Measurements from ENCODE around the gene ASB13.

Gene ASB13

GRCh38 chr10:5684318-5684970, 18.0 kb upstream of the ASB13 start, which contains the start of gene TASOR2 (continued):
- peak; percentile 86 for TF ChIP-seq ZBTB48 (tag by site-specific recombination; IDR thresholded peaks at IDR 0.05)
- TF ChIP-seq ZNF843 (tag by site-specific recombination; IDR thresholded peaks at IDR 0.05) = peak; percentile 42; the same call in 1 of the 2 replicates
- peak; percentile 59 for TF ChIP-seq ZNF629 (tag by site-specific recombination; IDR thresholded peaks at IDR 0.05)
- no peak for TF ChIP-seq ZNF623 (tag by site-specific recombination; IDR thresholded peaks at IDR 0.05)
- no peak for TF ChIP-seq ZNF791 (tag by site-specific recombination; IDR thresholded peaks at IDR 0.05)
- peak; percentile 46 for TF ChIP-seq SP3 (tag by site-specific recombination; IDR thresholded peaks at IDR 0.05)
- peak; percentile 50; the same call in 1 of the 2 replicates for TF ChIP-seq KLF9 (tag by site-specific recombination; IDR thresholded peaks at IDR 0.05; ENCODE audit: low read depth)
- TF ChIP-seq, protein P1, sequence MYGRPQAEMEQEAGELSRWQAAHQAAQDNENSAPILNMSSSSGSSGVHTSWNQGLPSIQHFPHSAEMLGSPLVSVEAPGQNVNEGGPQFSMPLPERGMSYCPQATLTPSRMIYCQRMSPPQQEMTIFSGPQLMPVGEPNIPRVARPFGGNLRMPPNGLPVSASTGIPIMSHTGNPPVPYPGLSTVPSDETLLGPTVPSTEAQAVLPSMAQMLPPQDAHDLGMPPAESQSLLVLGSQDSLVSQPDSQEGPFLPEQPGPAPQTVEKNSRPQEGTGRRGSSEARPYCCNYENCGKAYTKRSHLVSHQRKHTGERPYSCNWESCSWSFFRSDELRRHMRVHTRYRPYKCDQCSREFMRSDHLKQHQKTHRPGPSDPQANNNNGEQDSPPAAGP (tag by site-specific recombination; IDR thresholded peaks at IDR 0.05) = peak; percentile 65
- TF ChIP-seq, protein P2, sequence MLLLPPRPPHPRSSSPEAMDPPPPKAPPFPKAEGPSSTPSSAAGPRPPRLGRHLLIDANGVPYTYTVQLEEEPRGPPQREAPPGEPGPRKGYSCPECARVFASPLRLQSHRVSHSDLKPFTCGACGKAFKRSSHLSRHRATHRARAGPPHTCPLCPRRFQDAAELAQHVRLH (tag by site-specific recombination; IDR thresholded peaks at IDR 0.05) = peak; percentile 51; the same call in 1 of the 2 replicates
- TF ChIP-seq PRDM1 (tag by site-specific recombination; IDR thresholded peaks at IDR 0.05) = peak; percentile 89
- TF ChIP-seq ZXDB (tag by site-specific recombination; IDR thresholded peaks at IDR 0.05) = peak; percentile 90
- TF ChIP-seq ZNF2 (tag by site-specific recombination; IDR thresholded peaks at IDR 0.05) = 0 out of 2 replicates have a peak, but pooled peaks have one; percentile 74

GRCh38 chr10:5683065-5683464, 16.7 kb upstream of the ASB13 start:
- H3K36me3 ChIP-seq (ENCODE audit: control insufficient read depth in 2 of 2, insufficient read depth in 1 of 2, low read length in 2 of 2) = no peaks in the 10 kb centered on the region; a peak in 1 of 3 replicates
- TF ChIP-seq ZNF302 (tag by site-specific recombination; IDR thresholded peaks at IDR 0.05; ENCODE audit: low read depth) (no peak), ZFP41 (tag by site-specific recombination; IDR thresholded peaks at IDR 0.05; ENCODE audit: borderline replicate concordance) (no peak), ZNF660 (tag by site-specific recombination; IDR thresholded peaks at IDR 0.05) (no peak), ZNF791 (tag by site-specific recombination; IDR thresholded peaks at IDR 0.05) (no peak), ZNF23 (tag by site-specific recombination; IDR thresholded peaks at IDR 0.05; ENCODE audit: borderline replicate concordance) (no peak), HOXD13 (CRISPR knock-in tag; IDR thresholded peaks at IDR 0.05; ENCODE audit: borderline replicate concordance) (no peak), ZEB2 (tag by site-specific recombination; IDR thresholded peaks at IDR 0.05) (no peak)
- TF ChIP-seq, protein P3, sequence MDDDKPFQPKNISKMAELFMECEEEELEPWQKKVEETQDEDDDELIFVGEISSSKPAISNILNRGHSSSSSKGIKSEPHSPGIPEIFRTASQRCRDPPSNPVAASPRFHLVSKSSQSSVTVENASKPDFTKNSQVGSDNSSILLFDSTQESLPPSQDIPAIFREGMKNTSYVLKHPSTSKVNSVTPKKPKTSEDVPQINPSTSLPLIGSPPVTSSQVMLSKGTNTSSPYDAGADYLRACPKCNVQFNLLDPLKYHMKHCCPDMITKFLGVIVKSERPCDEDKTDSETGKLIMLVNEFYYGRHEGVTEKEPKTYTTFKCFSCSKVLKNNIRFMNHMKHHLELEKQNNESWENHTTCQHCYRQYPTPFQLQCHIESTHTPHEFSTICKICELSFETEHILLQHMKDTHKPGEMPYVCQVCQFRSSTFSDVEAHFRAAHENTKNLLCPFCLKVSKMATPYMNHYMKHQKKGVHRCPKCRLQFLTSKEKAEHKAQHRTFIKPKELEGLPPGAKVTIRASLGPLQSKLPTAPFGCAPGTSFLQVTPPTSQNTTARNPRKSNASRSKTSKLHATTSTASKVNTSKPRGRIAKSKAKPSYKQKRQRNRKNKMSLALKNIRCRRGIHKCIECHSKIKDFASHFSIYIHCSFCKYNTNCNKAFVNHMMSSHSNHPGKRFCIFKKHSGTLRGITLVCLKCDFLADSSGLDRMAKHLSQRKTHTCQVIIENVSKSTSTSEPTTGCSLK (tag by site-specific recombination; IDR thresholded peaks at IDR 0.05) = no peak
- no peak overlapping the region for H3K4me3 ChIP-seq (ENCODE audit: low read depth, low read length)
- ChIA-PET CTCF (interaction anchor here (0.5 to 1.7 kb wide), 2 partner anchors 53 to 90 kb away, joined by 3 to 6 read pairs; no protein-coding TSS in a partner anchor), POLR2A (interaction anchor here (2.1 kb wide), 1 partner anchor 10 kb away, joined by 7 read pairs; no protein-coding TSS in a partner anchor)
- no peaks in the 10 kb centered on the region for H3K9me3 ChIP-seq (ENCODE audit: control insufficient read depth, insufficient read depth, low read depth, low read length)
- no peaks in the 10 kb centered on the region; the same call in 1 of the 2 replicates for H3K4me1 ChIP-seq (ENCODE audit: control insufficient read depth, insufficient read depth, low read length)
- no peak overlapping the region for H3K27ac ChIP-seq (ENCODE audit: extremely low read depth, low read depth, low read length)

- CTCF ChIA-PET = no interaction called here
- Histone ChIP-seq H3K4me1 (ENCODE audit: control insufficient read depth, insufficient read depth, low read length) (no peaks in the 10 kb centered on the region; the same call in 1 of the 2 replicates), H3K36me3 (ENCODE audit: control insufficient read depth in 2 of 2, insufficient read depth in 1 of 2, low read length in 2 of 2) (no peaks in the 10 kb centered on the region), H3K4me3 (ENCODE audit: low read depth, low read length) (no peak overlapping the region), H3K9me3 (ENCODE audit: control insufficient read depth, insufficient read depth, low read depth, low read length) (no peaks in the 10 kb centered on the region), H3K27ac (ENCODE audit: extremely low read depth, low read depth, low read length) (no peak overlapping the region)
- TF ChIP-seq ZNF621 (tag by site-specific recombination; IDR thresholded peaks at IDR 0.05) (no peak), ZNF488 (tag by site-specific recombination; IDR thresholded peaks at IDR 0.05) (no peak)
- POLR2A ChIA-PET = no interaction called here
These were observed 15.5 kb upstream of the ASB13 start for GRCh38 chr10:5681930-5682329.

Data from HEK293 (cell line).